NB4 (cell line): ENCODE results near the gene KLF11.

Experiments
- DNase-seq: peaks from one replicate; pipeline ENCODE4 v3.0.0; 2010; ENCODE audit warnings: low read depth
- H3K4me3 ChIP-seq: one replicate; pipeline ENCODE4 v1.5.1; 2011; ENCODE audit warnings: mild to moderate bottlenecking, low read depth, low read length, moderate library complexity
- MAX ChIP-seq: IDR thresholded peaks from 2 replicates; pipeline ENCODE4 v1.6.1; 2011; ENCODE audit warnings: low read depth, low read length
- MYC ChIP-seq: IDR thresholded peaks from 2 replicates; pipeline ENCODE4 v1.6.1; 2011; ENCODE audit warnings: low read depth, low read length
- POLR2A ChIP-seq: IDR thresholded peaks from 2 replicates; pipeline ENCODE4 v1.6.1; 2011; ENCODE audit warnings: mild to moderate bottlenecking; ENCODE audit not compliant: insufficient read length; ENCODE audit errors: extremely low read depth
- TF ChIP-seq, protein P1 (sequence below): IDR thresholded peaks from one replicate; pipeline ENCODE4 v1.5.1; 2012; ENCODE audit warnings: low read depth, low read length

KLF11 gene

DNA sequence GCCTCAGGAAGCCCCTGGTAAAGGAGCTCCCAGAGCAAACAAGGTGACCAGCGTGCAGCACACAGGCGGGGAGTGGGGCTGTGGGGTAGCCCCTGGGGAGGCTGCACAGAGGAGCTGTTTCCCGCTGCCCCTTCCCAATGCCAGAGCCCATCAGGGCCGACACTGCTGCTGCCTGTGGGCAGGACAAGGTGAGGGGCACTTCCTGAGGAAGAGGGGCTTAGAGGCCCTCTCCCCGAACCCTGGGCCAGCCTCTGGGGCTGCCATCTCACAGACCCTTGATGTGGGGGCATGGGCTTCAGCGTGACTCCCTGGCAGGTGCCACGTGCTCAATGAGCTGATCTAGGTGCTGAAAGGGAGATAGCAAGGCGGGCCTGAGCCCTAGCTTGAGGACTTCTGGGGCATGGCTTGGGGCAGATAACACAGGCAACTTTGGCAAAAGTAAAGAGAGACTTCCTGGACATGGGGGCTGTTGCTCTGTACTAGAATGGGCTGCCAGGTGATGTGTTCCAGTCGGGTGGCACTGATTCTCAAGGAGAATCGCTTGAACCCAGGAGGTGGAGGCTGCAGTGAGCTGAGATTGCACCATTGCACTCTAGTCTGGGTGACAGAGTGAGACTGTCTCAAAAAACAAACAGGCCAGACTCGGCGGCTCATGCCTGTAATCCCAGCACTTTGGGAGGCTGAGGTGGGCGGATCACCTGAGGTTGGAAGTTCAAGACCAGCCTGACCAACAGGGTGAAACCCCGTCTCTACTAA lies 9.9 kb upstream of the KLF11 start:
- no peak for DNase-seq
- H3K4me3 ChIP-seq = no peak overlapping the region
- no peak for TF ChIP-seq MYC
- TF ChIP-seq MAX = no peak
- TF ChIP-seq, protein P1, sequence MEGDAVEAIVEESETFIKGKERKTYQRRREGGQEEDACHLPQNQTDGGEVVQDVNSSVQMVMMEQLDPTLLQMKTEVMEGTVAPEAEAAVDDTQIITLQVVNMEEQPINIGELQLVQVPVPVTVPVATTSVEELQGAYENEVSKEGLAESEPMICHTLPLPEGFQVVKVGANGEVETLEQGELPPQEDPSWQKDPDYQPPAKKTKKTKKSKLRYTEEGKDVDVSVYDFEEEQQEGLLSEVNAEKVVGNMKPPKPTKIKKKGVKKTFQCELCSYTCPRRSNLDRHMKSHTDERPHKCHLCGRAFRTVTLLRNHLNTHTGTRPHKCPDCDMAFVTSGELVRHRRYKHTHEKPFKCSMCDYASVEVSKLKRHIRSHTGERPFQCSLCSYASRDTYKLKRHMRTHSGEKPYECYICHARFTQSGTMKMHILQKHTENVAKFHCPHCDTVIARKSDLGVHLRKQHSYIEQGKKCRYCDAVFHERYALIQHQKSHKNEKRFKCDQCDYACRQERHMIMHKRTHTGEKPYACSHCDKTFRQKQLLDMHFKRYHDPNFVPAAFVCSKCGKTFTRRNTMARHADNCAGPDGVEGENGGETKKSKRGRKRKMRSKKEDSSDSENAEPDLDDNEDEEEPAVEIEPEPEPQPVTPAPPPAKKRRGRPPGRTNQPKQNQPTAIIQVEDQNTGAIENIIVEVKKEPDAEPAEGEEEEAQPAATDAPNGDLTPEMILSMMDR = no peak
- TF ChIP-seq POLR2A = no peak

- peak; percentile 46 for DNase-seq
- TF ChIP-seq, protein P1 = no peak
- TF ChIP-seq MYC (no peak), POLR2A (no peak), MAX (no peak)
- no peak overlapping the region for H3K4me3 ChIP-seq
These were observed 8.9 kb upstream of the KLF11 start for GRCh38 chr2:10034333-10035052.

- H3K4me3 ChIP-seq = no peak overlapping the region
- no peak for DNase-seq
- TF ChIP-seq MYC = no peak
- TF ChIP-seq MAX = no peak
- no peak for TF ChIP-seq POLR2A
- TF ChIP-seq, protein P1 = no peak
These were observed 8.3 kb upstream of the KLF11 start for GRCh38 chr2:10035053-10035422.

DNA sequence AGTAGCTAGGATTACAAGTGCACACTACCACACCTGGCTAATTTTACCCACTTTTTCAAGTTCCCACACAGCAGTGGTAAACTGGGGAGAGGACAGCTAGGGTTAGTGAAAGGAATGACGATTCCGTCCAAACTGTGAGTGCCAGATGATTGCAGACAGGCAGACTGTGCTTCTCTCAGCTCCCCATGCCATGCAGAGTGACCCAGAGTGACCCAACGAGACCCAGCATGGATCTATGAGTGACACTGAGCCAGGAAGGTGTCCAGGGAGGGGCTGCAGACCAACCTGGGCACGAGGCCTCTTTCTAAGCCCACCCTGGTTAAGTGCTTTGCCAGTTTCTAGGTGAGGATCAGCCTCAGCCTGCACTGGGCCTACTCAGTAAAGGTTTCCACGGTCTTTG lies 7.7 kb upstream of the KLF11 start:
- H3K4me3 ChIP-seq = no peak overlapping the region
- TF ChIP-seq, protein P1 = no peak
- TF ChIP-seq MAX (no peak), MYC (no peak), POLR2A (no peak)
- DNase-seq = no peak

DNA sequence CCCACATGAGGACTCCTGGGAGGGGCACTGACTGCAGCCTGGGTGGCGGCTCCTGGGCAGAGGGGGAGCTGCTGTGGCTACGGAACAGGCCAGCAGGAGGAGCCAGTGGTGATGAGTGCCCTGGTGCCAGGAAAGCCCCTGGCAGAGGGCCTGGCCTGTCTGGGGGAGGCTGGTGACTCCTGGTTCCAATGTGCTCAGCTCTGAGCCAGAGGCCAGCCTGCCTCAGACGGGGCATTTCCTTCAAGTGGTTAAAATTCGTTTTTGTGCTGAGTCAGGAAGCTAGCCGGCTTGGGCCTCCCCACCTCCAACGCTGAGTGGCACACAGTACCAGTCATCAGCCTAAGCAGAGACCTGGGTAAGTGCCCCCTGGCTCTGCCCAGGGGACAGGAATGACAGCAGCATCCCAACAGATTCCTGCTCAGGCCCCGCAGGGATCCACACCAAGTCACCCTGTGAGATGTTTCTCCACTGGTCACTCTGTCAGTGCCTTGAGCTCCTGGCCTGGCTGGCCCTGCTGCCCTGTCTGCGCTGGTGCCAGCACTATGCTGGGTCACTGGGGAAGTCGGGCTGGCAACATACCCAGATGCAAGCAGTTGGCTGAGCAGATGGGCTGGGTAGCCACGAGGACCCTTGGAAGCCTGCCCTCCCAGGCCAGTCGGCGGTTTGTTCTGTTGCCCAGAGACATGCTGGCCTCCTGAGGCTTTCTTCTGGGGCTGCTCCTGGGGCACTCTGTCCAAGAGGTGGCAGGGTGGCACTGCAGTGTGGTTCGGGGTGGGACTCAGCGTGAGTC lies 7.1 kb upstream of the KLF11 start:
- no peak overlapping the region for H3K4me3 ChIP-seq
- TF ChIP-seq MAX = no peak
- TF ChIP-seq POLR2A = no peak
- TF ChIP-seq, protein P1 = peak; percentile 37
- TF ChIP-seq MYC = no peak
- peak; percentile 32 for DNase-seq
